AG04449 (cell line): ENCODE results near the gene VSTM2B.

ENCODE experiments used
- CTCF ChIA-PET: fragments of 350-600 bp; formaldehyde crosslinking; extraction: SDS; loops from one replicate; lab custom pipeline; 2021; ENCODE audit warnings: antibody characterized with exemption; lab: Yijun Ruan, JAX
- POLR2A ChIA-PET: fragments of 400-600, 350-600 bp; formaldehyde crosslinking; extraction: SDS; loops from one replicate; lab custom pipeline; 2020; ENCODE audit warnings: antibody characterized with exemption, inconsistent platforms; lab: Yijun Ruan, JAX
- DNase-seq: peaks from one replicate; pipeline ENCODE4 v3.0.0-alpha.2; 2010; ENCODE audit warnings: low read depth, low spot score
- H3K4me3 ChIP-seq: 2 replicates; pipeline ENCODE4 v1.5.1; 2011; ENCODE audit warnings: low read depth, mild to moderate bottlenecking, control low read depth, low read length
- TF ChIP-seq, protein P1 (sequence below): IDR thresholded peaks from one replicate; pipeline ENCODE4 v1.5.1; 2011; ENCODE audit warnings: mild to moderate bottlenecking, moderate library complexity, low read length, control low read depth, inconsistent platforms; ENCODE audit not compliant: insufficient read depth; ENCODE audit errors: missing control alignments

Gene VSTM2B

GRCh38 chr19:29569038-29569911 is 43.5 kb downstream of the VSTM2B start:
- TF ChIP-seq, protein P1, sequence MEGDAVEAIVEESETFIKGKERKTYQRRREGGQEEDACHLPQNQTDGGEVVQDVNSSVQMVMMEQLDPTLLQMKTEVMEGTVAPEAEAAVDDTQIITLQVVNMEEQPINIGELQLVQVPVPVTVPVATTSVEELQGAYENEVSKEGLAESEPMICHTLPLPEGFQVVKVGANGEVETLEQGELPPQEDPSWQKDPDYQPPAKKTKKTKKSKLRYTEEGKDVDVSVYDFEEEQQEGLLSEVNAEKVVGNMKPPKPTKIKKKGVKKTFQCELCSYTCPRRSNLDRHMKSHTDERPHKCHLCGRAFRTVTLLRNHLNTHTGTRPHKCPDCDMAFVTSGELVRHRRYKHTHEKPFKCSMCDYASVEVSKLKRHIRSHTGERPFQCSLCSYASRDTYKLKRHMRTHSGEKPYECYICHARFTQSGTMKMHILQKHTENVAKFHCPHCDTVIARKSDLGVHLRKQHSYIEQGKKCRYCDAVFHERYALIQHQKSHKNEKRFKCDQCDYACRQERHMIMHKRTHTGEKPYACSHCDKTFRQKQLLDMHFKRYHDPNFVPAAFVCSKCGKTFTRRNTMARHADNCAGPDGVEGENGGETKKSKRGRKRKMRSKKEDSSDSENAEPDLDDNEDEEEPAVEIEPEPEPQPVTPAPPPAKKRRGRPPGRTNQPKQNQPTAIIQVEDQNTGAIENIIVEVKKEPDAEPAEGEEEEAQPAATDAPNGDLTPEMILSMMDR: no peak
- POLR2A ChIA-PET: no interaction called here
- H3K4me3 ChIP-seq: no peak overlapping the region
- CTCF ChIA-PET: no interaction called here
- no peak for DNase-seq

DNA sequence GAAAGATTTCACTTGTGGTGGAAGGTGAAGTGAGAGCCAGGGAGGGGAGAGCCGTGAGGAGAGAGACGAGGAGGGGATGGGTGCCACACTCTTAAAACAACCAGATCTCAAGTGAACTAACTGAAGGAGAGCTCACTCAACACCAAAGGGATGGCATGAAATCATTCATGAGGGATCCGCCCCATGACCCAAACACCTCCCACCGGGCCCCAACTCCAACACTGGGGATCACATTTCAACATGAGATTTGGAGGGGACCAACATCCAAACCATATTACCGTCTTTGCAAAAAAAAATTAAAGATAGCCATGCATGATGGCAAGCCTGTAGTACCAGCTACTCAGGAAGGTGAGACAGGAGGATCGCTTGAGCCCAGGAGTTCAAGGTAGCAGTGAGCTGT is 45.4 kb downstream of the VSTM2B start:
- no peak for DNase-seq
- no peak overlapping the region for H3K4me3 ChIP-seq
- POLR2A ChIA-PET: no interaction called here
- TF ChIP-seq, protein P1: no peak
- CTCF ChIA-PET: no interaction called here

GRCh38 chr19:29573486-29573885 is 47.7 kb downstream of the VSTM2B start:
- H3K4me3 ChIP-seq: no peak overlapping the region
- ChIA-PET CTCF (no interaction called here), POLR2A (no interaction called here)
- DNase-seq: no peak
- TF ChIP-seq, protein P1: no peak

GRCh38 chr19:29574510-29574909 is 48.7 kb downstream of the VSTM2B start:
- CTCF ChIA-PET: no interaction called here
- POLR2A ChIA-PET: no interaction called here
- no peak for DNase-seq
- H3K4me3 ChIP-seq: no peak overlapping the region
- TF ChIP-seq, protein P1: no peak

GRCh38 chr19:29576046-29576606 is 50.3 kb downstream of the VSTM2B start:
- CTCF ChIA-PET: interaction anchor here (0.9 to 1.2 kb wide), 2 partner anchors 34 to 46 kb away, joined by 3 read pairs; no protein-coding TSS in a partner anchor
- POLR2A ChIA-PET: no interaction called here
- DNase-seq: no peak
- H3K4me3 ChIP-seq: no peak overlapping the region
- TF ChIP-seq, protein P1: no peak
